ENCODE measurements around the gene SELE. TPM values are rescaled to one million over a fixed set of nuclear protein-coding genes. Genes with fewer than 3 reads are reported as not detected.

The SELE gene
- total and polyA plus RNA-seq, 2 of the 8 experiments (the other 6 are each of a cell fraction or from before 2014, with no cell fraction given) = not detected

- Histone ChIP-seq H3K23ac (ENCODE audit: insufficient read length) (no peak overlapping the region), H4K91ac (replicated peaks; ENCODE audit: insufficient read length, low read length) (no peak overlapping the region), H3K36me3 (ENCODE audit: control insufficient read depth in 2 of 4, insufficient read depth in 4 of 4, low read length in 3 of 4) (no peaks in the 10 kb centered on the region), H3K4me3 (ENCODE audit: extremely low read depth in 1 of 4, insufficient read depth in 2 of 4, low read depth in 3 of 4, low read length in 4 of 4) (no peak overlapping the region), H3K9me3 (ENCODE audit: insufficient read depth in 2 of 2, low read depth in 1 of 2, low read length in 1 of 2) (no peaks in the 10 kb centered on the region), H2BK120ac (replicated peaks; ENCODE audit: low read depth, low read length) (no peak overlapping the region), H3K4ac (replicated peaks; ENCODE audit: insufficient read length, low read depth, low read length) (no peak overlapping the region), H2BK20ac (ENCODE audit: low read length) (no peak overlapping the region), H2BK15ac (ENCODE audit: low read length) (no peak overlapping the region), H4K5ac (ENCODE audit: insufficient read length, low read depth, low read length) (no peak overlapping the region), H3K79me2 (ENCODE audit: control insufficient read depth in 1 of 2, insufficient read depth in 2 of 2, low read length in 2 of 2) (no peaks in the 10 kb centered on the region), H3K27me3 (replicated peaks in 1 of 4; ENCODE audit: control insufficient read depth in 3 of 4, extremely low read depth in 1 of 4, insufficient read depth in 3 of 4, low read length in 3 of 4) (peaks cover 2 to 12% (median 11%) of the 10 kb centered on the region in 4 experiments; a peak in 5 of 7 replicates), H3K4me2 (ENCODE audit: insufficient read depth in 1 of 2, low read depth in 2 of 2, low read length in 2 of 2) (no peak overlapping the region), H3K56ac (replicated peaks; ENCODE audit: insufficient read length, low read depth, low read length) (no peak overlapping the region), H3K79me1 (ENCODE audit: low read depth, low read length) (no peaks in the 10 kb centered on the region), H3K9ac (replicated peaks in 1 of 4; ENCODE audit: extremely low read depth in 1 of 4, low read depth in 3 of 4, low read length in 3 of 4) (no peak overlapping the region), H3K18ac (ENCODE audit: extremely low read depth, low read length) (no peak overlapping the region), H2BK12ac (ENCODE audit: low read depth, low read length) (no peak overlapping the region), H3K27ac (ENCODE audit: low read depth, low read length) (no peak overlapping the region), H4K8ac (ENCODE audit: extremely low read depth, insufficient read depth, low read length) (no peak overlapping the region), H2BK5ac (ENCODE audit: low read depth, low read length) (no peak overlapping the region), H3K23me2 (ENCODE audit: low read depth, low read length) (no peaks in the 10 kb centered on the region), H2AFZ (ENCODE audit: low read length) (no peak overlapping the region), H3K14ac (ENCODE audit: insufficient read length) (no peak overlapping the region), H4K20me1 (replicated peaks in 1 of 2; ENCODE audit: control insufficient read depth in 1 of 2, insufficient read depth in 2 of 2, low read length in 2 of 2) (no peaks in the 10 kb centered on the region), H2AK5ac (ENCODE audit: low read depth, low read length) (no peak overlapping the region), H3K4me1 (replicated peaks in 1 of 4; ENCODE audit: control insufficient read depth in 3 of 4, insufficient read depth in 4 of 4, low read length in 3 of 4) (no peaks in the 10 kb centered on the region)
- FAIRE-seq (no peak), DNase-seq (ENCODE audit: low read depth in 1 of 2, low spot score in 2 of 2) (no peak)
- ChIA-PET CTCF (ENCODE audit: partially characterized antibody) (interaction anchor here (0.7 kb wide), 1 partner anchor 96 kb away, joined by 3 read pairs; no protein-coding TSS in a partner anchor), POLR2A (ENCODE audit: partially characterized antibody) (no interaction called here)
- WGBS, 2 experiments (ENCODE audit: extremely low coverage in 1 of 2, insufficient coverage in 1 of 2, insufficient read length in 1 of 2, insufficient replicate concordance in 2 of 2, low coverage in 1 of 2, low lambda C conversion rate in 2 of 2, missing lambda C conversion rate in 1 of 2) = 100% methylated on average over 1 of the region's 1 CpG; no CpG with 5 or more reads in 1 of the 2 experiments
- TF ChIP-seq SIX5 (IDR thresholded peaks at IDR 0.05; ENCODE audit: low read depth, low read length) (no peak), CHD1 (IDR thresholded peaks at IDR 0.05; ENCODE audit: low read depth, low read length) (no peak), HDAC6 (IDR thresholded peaks at IDR 0.05; ENCODE audit: low read depth, low read length) (no peak), KDM4A (IDR thresholded peaks at IDR 0.05; ENCODE audit: low read depth, low read length, severe bottlenecking) (no peak), RNF2 (IDR thresholded peaks at IDR 0.05; ENCODE audit: borderline replicate concordance, low read depth, low read length, missing control alignments, poor library complexity, severe bottlenecking) (no peak), TAF7 (optimal IDR thresholded peaks at IDR 0.05; ENCODE audit: borderline replicate concordance, low read depth, low read length) (no peak), NRF1 (IDR thresholded peaks at IDR 0.05; ENCODE audit: low read depth, low read length) (no peak), USF2 (IDR thresholded peaks at IDR 0.05; ENCODE audit: low read length) (no peak), E2F6 (IDR thresholded peaks at IDR 0.05) (no peak), MAX (IDR thresholded peaks at IDR 0.05) (no peak), EP300 (IDR thresholded peaks at IDR 0.05; ENCODE audit: borderline replicate concordance in 1 of 2, low read depth in 2 of 2, low read length in 2 of 2) (no peak), POLR2A (IDR thresholded peaks at IDR 0.05; ENCODE audit: control extremely low read depth in 1 of 2, low read depth in 2 of 2, low read length in 2 of 2) (no peak)
Observed at GRCh38 chr1:169697755-169698154, 36.1 kb downstream of the SELE start.
